Natural killer cell (primary cell): ENCODE results near the gene SPATS2L. TPM values are rescaled to one million over a fixed set of nuclear protein-coding genes. Genes with fewer than 3 reads are reported as not detected.

ENCODE experiments used
- ATAC-seq, 3 donors: fragments of 150-1000 bp in 2 of 3; fragments of 200-7000 bp in 1 of 3; cut with Tn5 transposase; 1 replicate in 1 of 3; 2 replicates in 2 of 3; pipeline ENCODE4 v1.10.0; 2021; ENCODE audit warnings: mild to moderate bottlenecking in 2 of 3, moderate library complexity in 2 of 3
- DNase-seq, 2 donors: peaks; one replicate each; pipeline versions ENCODE4 v3.0.0 to v3.0.0-alpha.2; 2013 to 2021; ENCODE audit warnings: mixed read lengths in 1 of 2
- H3K27ac ChIP-seq: one replicate; pipeline ENCODE4 v1.5.1; 2013; ENCODE audit warnings: mild to moderate bottlenecking, low read length
- H3K27me3 ChIP-seq: one replicate; pipeline ENCODE4 v1.6.1; 2013; ENCODE audit warnings: low read length; ENCODE audit not compliant: control insufficient read depth, insufficient read depth
- H3K36me3 ChIP-seq: one replicate; pipeline ENCODE4 v1.6.1; 2013; ENCODE audit warnings: low read length; ENCODE audit not compliant: control insufficient read depth, insufficient read depth
- H3K4me1 ChIP-seq: one replicate; pipeline ENCODE4 v1.6.1; 2013; ENCODE audit warnings: low read length; ENCODE audit not compliant: control insufficient read depth, insufficient read depth
- H3K4me3 ChIP-seq: one replicate; pipeline ENCODE4 v1.5.1; 2013; ENCODE audit warnings: low read length
- H3K9me3 ChIP-seq: one replicate; pipeline ENCODE4 v1.6.1; 2013; ENCODE audit warnings: low read length; ENCODE audit not compliant: control insufficient read depth, insufficient read depth
- H3K27ac Mint-ChIP-seq, 2 donors: one replicate each; pipeline ENCODE4 v1.8.0; 2022; ENCODE audit warnings: mild to moderate bottlenecking in 2 of 2, mixed read lengths in 2 of 2, moderate library complexity in 1 of 2
- H3K27me3 Mint-ChIP-seq, 2 donors: one replicate each; pipeline ENCODE4 v1.8.0; 2022; ENCODE audit warnings: low read depth in 2 of 2, mixed read lengths in 2 of 2
- H3K36me3 Mint-ChIP-seq: one replicate; pipeline ENCODE4 v1.8.0; 2022; ENCODE audit warnings: mixed read lengths
- H3K4me1 Mint-ChIP-seq, 2 donors: one replicate each; pipeline ENCODE4 v1.8.0; 2022; ENCODE audit warnings: mixed read lengths in 2 of 2
- H3K4me3 Mint-ChIP-seq: one replicate; pipeline ENCODE4 v1.8.0; 2022; ENCODE audit warnings: mild to moderate bottlenecking, moderate library complexity, mixed read lengths
- H3K9me3 Mint-ChIP-seq, 2 donors: one replicate each; pipeline ENCODE4 v1.8.0; 2022; ENCODE audit warnings: mixed read lengths in 2 of 2
- WGBS: methylation state at CpG from one replicate; pipeline ENCODE4 v1.1.7; 2013; ENCODE audit warnings: missing lambda C conversion rate; ENCODE audit not compliant: insufficient coverage; 5-methylcytosine and 5-hydroxymethylcytosine counted together
- intact Hi-C: fragments of 100-400 bp; cut with micrococcal nuclease; formaldehyde crosslinking; loops from one replicate; pipeline ENCODE4 v1.14.2; 2022
- total RNA-seq, 4 donors: library from RNA; stranded (reverse); fragments of 120-200 nt in 1 of 4; gene quantifications; one replicate each; pipeline versions ENCODE4 v1.2.3 to v1.2.4, GENCODE V29; 2013 to 2022
- TF ChIP-seq, protein P1 (sequence below): fragments of 200-600 bp; IDR thresholded peaks from one replicate; pipeline ENCODE4 v1.8.0; 2022; ENCODE audit warnings: antibody characterized with exemption

The SPATS2L gene
- total RNA-seq, 3 donors from 2014 or later (not counting 1 experiment from before 2014, with no cell fraction given) = 3.8 to 10.9 (median 4.4) TPM

DNA sequence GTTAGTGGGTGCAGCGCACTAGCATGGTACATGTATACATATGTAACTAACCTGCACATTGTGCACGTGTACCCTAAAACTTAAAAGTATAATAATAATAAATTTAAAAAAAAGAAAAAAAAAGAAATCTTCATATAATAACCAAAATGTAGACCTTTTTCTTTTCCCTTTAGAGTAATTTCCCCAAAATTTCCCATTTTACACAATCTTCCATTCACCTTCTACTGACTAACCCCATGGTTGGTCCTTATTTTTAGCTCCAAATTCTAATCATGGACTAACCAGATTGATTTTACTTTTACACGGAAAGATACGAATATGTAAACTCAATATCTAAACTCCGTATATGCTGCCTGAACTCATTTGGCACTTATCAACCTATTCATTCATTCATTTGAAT lies 195.7 kb downstream of the SPATS2L start:
- Mint-ChIP-seq H3K4me1 (peaks cover 13 to 17% of the 10 kb centered on the region in 2 donors), H3K27me3 (no peaks in the 10 kb centered on the region), H3K4me3 (no peak overlapping the region), H3K9me3 (peaks cover 0 to 2% of the 10 kb centered on the region in 2 donors), H3K36me3 (peaks cover 22% of the 10 kb centered on the region), H3K27ac (no peak overlapping the region)
- no peaks in the 10 kb centered on the region for H3K9me3 ChIP-seq
- no peaks in the 10 kb centered on the region for H3K4me1 ChIP-seq
- H3K4me3 ChIP-seq = no peak overlapping the region
- H3K27me3 ChIP-seq = no peaks in the 10 kb centered on the region
- TF ChIP-seq, protein P1, sequence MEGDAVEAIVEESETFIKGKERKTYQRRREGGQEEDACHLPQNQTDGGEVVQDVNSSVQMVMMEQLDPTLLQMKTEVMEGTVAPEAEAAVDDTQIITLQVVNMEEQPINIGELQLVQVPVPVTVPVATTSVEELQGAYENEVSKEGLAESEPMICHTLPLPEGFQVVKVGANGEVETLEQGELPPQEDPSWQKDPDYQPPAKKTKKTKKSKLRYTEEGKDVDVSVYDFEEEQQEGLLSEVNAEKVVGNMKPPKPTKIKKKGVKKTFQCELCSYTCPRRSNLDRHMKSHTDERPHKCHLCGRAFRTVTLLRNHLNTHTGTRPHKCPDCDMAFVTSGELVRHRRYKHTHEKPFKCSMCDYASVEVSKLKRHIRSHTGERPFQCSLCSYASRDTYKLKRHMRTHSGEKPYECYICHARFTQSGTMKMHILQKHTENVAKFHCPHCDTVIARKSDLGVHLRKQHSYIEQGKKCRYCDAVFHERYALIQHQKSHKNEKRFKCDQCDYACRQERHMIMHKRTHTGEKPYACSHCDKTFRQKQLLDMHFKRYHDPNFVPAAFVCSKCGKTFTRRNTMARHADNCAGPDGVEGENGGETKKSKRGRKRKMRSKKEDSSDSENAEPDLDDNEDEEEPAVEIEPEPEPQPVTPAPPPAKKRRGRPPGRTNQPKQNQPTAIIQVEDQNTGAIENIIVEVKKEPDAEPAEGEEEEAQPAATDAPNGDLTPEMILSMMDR = no peak
- no peak for ATAC-seq
- peaks cover 19% of the 10 kb centered on the region for H3K36me3 ChIP-seq
- DNase-seq = no peak
- intact Hi-C loops = no loop called here
- 96% methylated on average over 3 of the region's 5 CpGs for WGBS
- no peak overlapping the region for H3K27ac ChIP-seq

DNA sequence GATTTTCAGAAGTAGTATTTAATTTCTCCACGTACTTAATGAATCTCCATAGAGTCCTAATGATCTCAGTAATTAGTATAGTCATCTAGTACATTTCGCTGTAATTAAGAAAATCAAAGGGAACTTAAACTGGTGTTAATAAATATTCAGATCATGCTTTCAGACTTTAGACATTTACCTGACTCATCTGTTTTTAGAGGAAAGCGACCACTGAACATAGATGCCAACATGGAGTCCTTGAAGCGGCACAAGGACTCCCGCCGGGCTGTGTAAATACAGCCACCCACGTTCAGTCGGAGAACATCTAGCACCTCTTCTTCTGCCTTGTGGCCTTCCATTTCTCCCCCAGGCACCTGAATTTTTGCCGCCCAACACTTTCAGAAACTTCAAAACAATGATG lies 200.2 kb downstream of the SPATS2L start:
- peaks cover 15 to 22% of the 10 kb centered on the region in 2 donors for H3K4me1 Mint-ChIP-seq

DNA sequence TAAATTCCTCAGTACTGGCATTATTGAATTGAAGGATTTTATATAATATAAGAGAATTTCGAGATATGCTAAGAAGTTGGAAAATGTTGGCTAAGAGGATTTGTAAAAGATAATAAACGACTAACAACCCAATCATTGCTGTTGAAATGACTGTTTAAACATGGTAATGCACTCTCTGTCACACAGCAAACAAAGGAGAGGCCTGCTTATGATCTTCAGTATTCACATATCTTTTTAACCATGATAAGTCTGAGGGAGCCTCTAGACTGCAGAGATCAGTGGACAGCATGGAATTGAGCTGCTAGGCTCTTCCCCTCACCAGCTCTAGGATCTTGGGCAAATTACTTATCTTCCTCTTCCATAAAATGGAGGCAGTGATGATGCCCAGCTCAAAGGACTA lies 200.7 kb downstream of the SPATS2L start:
- Mint-ChIP-seq H3K9me3 (peaks cover 0 to 2% of the 10 kb centered on the region in 2 donors), H3K27me3 (no peaks in the 10 kb centered on the region), H3K4me3 (no peak overlapping the region), H3K27ac (peak overlapping the region; percentile 14 to 27), H3K36me3 (no peaks in the 10 kb centered on the region), H3K4me1 (peaks cover 15 to 22% of the 10 kb centered on the region in 2 donors)
- no peak overlapping the region for H3K27ac ChIP-seq
- H3K36me3 ChIP-seq = peaks cover 6% of the 10 kb centered on the region
- WGBS = 100% methylated on average over 2 of the region's 2 CpGs
- DNase-seq = no peak
- H3K4me3 ChIP-seq = no peak overlapping the region
- TF ChIP-seq, protein P1 = no peak
- ATAC-seq = no peak
- H3K4me1 ChIP-seq = peaks cover 15% of the 10 kb centered on the region
- no peaks in the 10 kb centered on the region for H3K9me3 ChIP-seq
- peaks cover 3% of the 10 kb centered on the region for H3K27me3 ChIP-seq
- intact Hi-C loops = no loop called here

More for the DNA sequence above, 200.2 kb downstream of the SPATS2L start:
- 97% methylated on average over 7 of the region's 9 CpGs for WGBS
- ATAC-seq (no peak), DNase-seq (no peak)
- no peak overlapping the region for H3K27ac ChIP-seq
- no peaks in the 10 kb centered on the region for H3K9me3 ChIP-seq
- Mint-ChIP-seq H3K9me3 (peaks cover 0 to 2% of the 10 kb centered on the region in 2 donors), H3K36me3 (no peaks in the 10 kb centered on the region), H3K27ac (peak overlapping the region in 1 of 2 donors; percentile 27), H3K4me3 (no peak overlapping the region), H3K27me3 (no peaks in the 10 kb centered on the region)
- peaks cover 6% of the 10 kb centered on the region for H3K36me3 ChIP-seq
- intact Hi-C loops = no loop called here
- H3K27me3 ChIP-seq = peaks cover 2% of the 10 kb centered on the region
- H3K4me1 ChIP-seq = peaks cover 15% of the 10 kb centered on the region
- TF ChIP-seq, protein P1 = no peak
- no peak overlapping the region for H3K4me3 ChIP-seq

DNA sequence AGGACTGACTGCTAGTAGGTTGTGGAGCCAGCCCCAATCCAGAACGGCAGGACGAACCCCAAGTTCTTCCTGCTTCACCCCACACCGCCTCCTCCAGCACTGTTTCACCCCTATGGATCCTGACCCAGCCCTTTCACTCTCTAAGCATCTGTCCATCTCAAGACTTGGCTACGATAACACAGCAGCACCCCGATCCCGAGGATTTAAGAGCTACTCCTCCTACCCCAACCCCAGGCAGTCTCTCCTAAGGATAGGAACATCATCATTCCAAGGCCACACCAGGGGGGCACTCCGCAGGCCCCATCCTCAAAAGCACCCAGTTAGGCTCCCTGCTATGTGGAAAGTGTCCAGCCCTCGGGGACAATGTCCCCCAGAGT lies 202.7 kb downstream of the SPATS2L start:
- 32% methylated on average over 8 of the region's 8 CpGs for WGBS
- intact Hi-C loops = no loop called here
- Mint-ChIP-seq H3K4me1 (peaks cover 15 to 22% of the 10 kb centered on the region in 2 donors), H3K27ac (peak overlapping the region; percentile 80 to 83), H3K9me3 (no peaks in the 10 kb centered on the region), H3K4me3 (peak overlapping the region; percentile 83), H3K27me3 (no peaks in the 10 kb centered on the region), H3K36me3 (no peaks in the 10 kb centered on the region)
- ATAC-seq (no peak), DNase-seq (peak in 1 of 2 donors; percentile 36)
- TF ChIP-seq, protein P1 = no peak
- peak overlapping the region; percentile 78 for H3K27ac ChIP-seq
- H3K36me3 ChIP-seq = peaks cover 3% of the 10 kb centered on the region
- H3K9me3 ChIP-seq = no peaks in the 10 kb centered on the region
- H3K4me3 ChIP-seq = peak overlapping the region; percentile 87
- peaks cover 15% of the 10 kb centered on the region for H3K4me1 ChIP-seq
- H3K27me3 ChIP-seq = peaks cover 3% of the 10 kb centered on the region
